Sigmoid colon (tissue), 7 donors: ENCODE results near the gene PIP5K1C. TPM values are rescaled to one million over a fixed set of nuclear protein-coding genes. Genes with fewer than 3 reads are reported as not detected.

Experiments used
- DNase-seq: peaks from one replicate; pipeline ENCODE4 v3.0.0-alpha.2; 2019
- H3K27ac ChIP-seq, 4 donors: fragments of 200-600 bp; sonication (generic); one replicate each; pipeline ENCODE4 v1.5.1; 2016 to 2019; ENCODE audit warnings: mild to moderate bottlenecking in 1 of 4
- H3K27me3 ChIP-seq, 3 donors: fragments of 200-600 bp; sonication (generic); one replicate each; pipeline ENCODE4 v1.5.1; 2019; ENCODE audit warnings: mild to moderate bottlenecking in 1 of 3
- H3K36me3 ChIP-seq, 4 donors: fragments of 200-600 bp; sonication (generic); one replicate each; pipeline ENCODE4 v1.5.1; 2016 to 2019
- H3K4me1 ChIP-seq, 4 donors: fragments of 200-600 bp; sonication (generic); one replicate each; pipeline ENCODE4 v1.5.1; 2017 to 2019
- H3K4me3 ChIP-seq, 4 donors: fragments of 200-600 bp; sonication (generic); one replicate each; pipeline ENCODE4 v1.5.1; 2017 to 2019; ENCODE audit warnings: mild to moderate bottlenecking in 2 of 4, moderate library complexity in 1 of 4
- H3K9me3 ChIP-seq, 4 donors: fragments of 200-600 bp in 3 of 4; sonication (generic) in 3 of 4; one replicate each; pipeline versions ENCODE4 v1.5.1 to v1.6.1; 2013 to 2019
- EP300 ChIP-seq, 4 donors: sonication (generic); formaldehyde crosslinking; IDR thresholded peaks; one replicate each; pipeline ENCODE4 v1.6.1; 2017; ENCODE audit warnings: antibody characterized with exemption in 4 of 4
- POLR2A ChIP-seq, 2 donors: fragments of 450-650 bp; IDR thresholded peaks; one replicate each; pipeline ENCODE4 v1.6.1; 2016; ENCODE audit warnings: antibody characterized with exemption in 2 of 2, mild to moderate bottlenecking in 2 of 2, moderate library complexity in 2 of 2
- POLR2AphosphoS5 ChIP-seq, 4 donors: sonication (generic); formaldehyde crosslinking; IDR thresholded peaks; one replicate each; pipeline ENCODE4 v1.6.1; 2017; ENCODE audit warnings: antibody characterized with exemption in 4 of 4
- WGBS, 2 donors: extraction: QIAGEN DNeasy Blood & Tissue Kit; methylation state at CpG; one replicate each; pipeline ENCODE4 v1.1.7; 2013; 5-methylcytosine and 5-hydroxymethylcytosine counted together
- intact Hi-C: fragments of 100-400 bp; cut with DNase I; formaldehyde crosslinking; loops from one replicate; pipeline ENCODE4 v1.15.1; 2023
- polyA plus RNA-seq, 3 donors: library from polyadenylated mRNA; stranded (reverse); fragments of 200-250 nt; gene quantifications; one replicate each; pipeline ENCODE4 v1.2.3, GENCODE V29; 2013
- total RNA-seq, 4 donors: library from RNA; depleted of rRNA; stranded (reverse); fragments of >200 nt; gene quantifications; one replicate each; pipeline ENCODE4 v1.1.0, GENCODE V29; 2016
- TF ChIP-seq, protein P1 (sequence below), 4 experiments: fragments of 450-650 bp in 3 of 4; fragments of 200-600 bp in 1 of 4; IDR thresholded peaks; one replicate each; pipeline ENCODE4 v1.5.1; 2016 to 2019; ENCODE audit warnings: antibody characterized with exemption in 4 of 4, mild to moderate bottlenecking in 3 of 4, moderate library complexity in 2 of 4
- donor health status: healthy with polysubstance abuse.
- donor health status: Bipolar disorder and iron deficiency.
- donor health status: healthy.

PIP5K1C gene
- total and polyA plus RNA-seq, 7 donors, result 7.8 to 68.7 (median 27.8) TPM

DNA sequence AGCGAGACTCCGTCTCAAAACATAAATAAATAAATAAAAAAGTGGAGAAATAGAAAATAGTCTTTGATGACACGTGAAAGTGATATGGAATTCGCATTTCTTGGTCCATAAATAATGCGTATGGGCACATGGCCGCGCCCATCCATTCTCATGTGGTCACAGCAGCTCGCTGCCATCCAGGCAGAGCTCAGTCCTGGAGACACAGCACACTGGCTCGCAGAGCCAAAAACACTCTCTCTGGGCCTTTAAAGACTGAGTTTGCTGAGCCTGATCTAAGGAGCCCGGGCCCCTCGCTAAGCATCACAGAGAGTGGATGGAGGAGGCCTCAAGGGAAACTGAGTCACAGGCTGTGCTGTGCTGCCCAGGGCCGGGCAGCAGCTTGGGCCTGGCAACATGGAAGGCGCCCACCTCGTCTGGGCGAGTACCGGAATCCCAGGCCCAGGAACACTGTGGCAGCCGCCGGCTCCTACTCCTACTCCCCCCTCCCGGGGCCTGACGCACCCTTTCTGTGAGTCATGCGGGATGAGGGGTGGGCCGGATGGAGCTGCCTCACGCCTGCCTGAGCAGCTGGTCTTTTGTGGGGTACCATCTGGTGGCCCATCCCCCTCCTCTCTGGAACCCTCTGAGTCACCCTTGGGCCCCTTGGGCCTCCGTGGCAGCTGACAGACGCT, 44.7 kb downstream of the PIP5K1C start:
- peak in 3 of 4 donors; percentile 7 to 27 (median 14) for TF ChIP-seq POLR2AphosphoS5 (IDR thresholded peaks at IDR 0.05)
- TF ChIP-seq, protein P1, sequence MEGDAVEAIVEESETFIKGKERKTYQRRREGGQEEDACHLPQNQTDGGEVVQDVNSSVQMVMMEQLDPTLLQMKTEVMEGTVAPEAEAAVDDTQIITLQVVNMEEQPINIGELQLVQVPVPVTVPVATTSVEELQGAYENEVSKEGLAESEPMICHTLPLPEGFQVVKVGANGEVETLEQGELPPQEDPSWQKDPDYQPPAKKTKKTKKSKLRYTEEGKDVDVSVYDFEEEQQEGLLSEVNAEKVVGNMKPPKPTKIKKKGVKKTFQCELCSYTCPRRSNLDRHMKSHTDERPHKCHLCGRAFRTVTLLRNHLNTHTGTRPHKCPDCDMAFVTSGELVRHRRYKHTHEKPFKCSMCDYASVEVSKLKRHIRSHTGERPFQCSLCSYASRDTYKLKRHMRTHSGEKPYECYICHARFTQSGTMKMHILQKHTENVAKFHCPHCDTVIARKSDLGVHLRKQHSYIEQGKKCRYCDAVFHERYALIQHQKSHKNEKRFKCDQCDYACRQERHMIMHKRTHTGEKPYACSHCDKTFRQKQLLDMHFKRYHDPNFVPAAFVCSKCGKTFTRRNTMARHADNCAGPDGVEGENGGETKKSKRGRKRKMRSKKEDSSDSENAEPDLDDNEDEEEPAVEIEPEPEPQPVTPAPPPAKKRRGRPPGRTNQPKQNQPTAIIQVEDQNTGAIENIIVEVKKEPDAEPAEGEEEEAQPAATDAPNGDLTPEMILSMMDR (IDR thresholded peaks at IDR 0.05), result no peak
- TF ChIP-seq EP300 (IDR thresholded peaks at IDR 0.05), result no peak
- TF ChIP-seq POLR2A (IDR thresholded peaks at IDR 0.05), result no peak
- no peaks in the 10 kb centered on the region for H3K4me1 ChIP-seq
- intact Hi-C loops, result no loop called here
- no peak overlapping the region for H3K4me3 ChIP-seq
- peak overlapping the region; percentile 12 to 57 (median 34) for H3K27ac ChIP-seq
- DNase-seq, result no peak
- H3K27me3 ChIP-seq, result no peaks in the 10 kb centered on the region
- H3K36me3 ChIP-seq, result peaks cover 59 to 97% (median 81%) of the 10 kb centered on the region in 4 donors
- 84 to 91% methylated on average over 25 of the region's 25 CpGs for WGBS, 2 donors
- H3K9me3 ChIP-seq, result no peaks in the 10 kb centered on the region

DNA sequence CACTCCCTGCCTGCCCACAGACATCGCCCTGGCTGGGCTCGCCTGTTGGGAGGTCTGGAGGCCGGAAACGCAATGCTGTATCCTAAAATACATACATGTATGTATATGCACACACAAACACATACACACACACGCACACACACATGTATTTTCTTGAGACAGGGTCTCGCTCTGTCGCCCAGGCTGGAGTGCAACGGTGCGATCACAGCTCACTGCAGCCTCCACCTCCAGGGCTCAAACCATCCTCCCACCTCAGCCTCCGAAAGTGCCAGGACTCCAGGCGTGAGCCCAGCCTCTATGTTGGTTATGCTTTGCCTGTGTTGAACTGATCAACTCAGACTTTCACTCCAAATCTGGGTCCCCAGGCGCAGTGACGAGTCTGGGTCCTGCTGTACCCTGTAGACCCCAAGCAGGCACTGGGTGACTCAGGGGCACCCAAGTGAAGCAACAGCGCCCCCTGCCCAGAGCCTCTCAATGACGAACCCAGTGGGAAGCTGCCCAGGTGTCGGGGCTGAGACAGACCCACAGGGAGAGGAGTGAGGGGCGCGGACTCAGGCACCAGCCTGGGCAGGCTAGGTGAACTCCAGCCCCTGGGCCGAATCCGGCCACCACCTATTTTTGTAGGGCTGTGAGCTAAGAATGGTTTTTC, 46.3 kb downstream of the PIP5K1C start:
- no peaks in the 10 kb centered on the region for H3K4me1 ChIP-seq
- H3K4me3 ChIP-seq, result no peak overlapping the region
- H3K27ac ChIP-seq, result no peak overlapping the region
- peaks cover 62 to 91% (median 73%) of the 10 kb centered on the region in 4 donors for H3K36me3 ChIP-seq
- 95 to 96% methylated on average over 20 of the region's 20 CpGs for WGBS, 2 donors
- TF ChIP-seq EP300 (IDR thresholded peaks at IDR 0.05) (no peak), POLR2A (IDR thresholded peaks at IDR 0.05) (no peak), POLR2AphosphoS5 (IDR thresholded peaks at IDR 0.05) (no peak)
- TF ChIP-seq, protein P1 (IDR thresholded peaks at IDR 0.05), result no peak
- no peaks in the 10 kb centered on the region for H3K27me3 ChIP-seq
- intact Hi-C loops, result no loop called here
- no peaks in the 10 kb centered on the region for H3K9me3 ChIP-seq
- DNase-seq, result no peak

DNA sequence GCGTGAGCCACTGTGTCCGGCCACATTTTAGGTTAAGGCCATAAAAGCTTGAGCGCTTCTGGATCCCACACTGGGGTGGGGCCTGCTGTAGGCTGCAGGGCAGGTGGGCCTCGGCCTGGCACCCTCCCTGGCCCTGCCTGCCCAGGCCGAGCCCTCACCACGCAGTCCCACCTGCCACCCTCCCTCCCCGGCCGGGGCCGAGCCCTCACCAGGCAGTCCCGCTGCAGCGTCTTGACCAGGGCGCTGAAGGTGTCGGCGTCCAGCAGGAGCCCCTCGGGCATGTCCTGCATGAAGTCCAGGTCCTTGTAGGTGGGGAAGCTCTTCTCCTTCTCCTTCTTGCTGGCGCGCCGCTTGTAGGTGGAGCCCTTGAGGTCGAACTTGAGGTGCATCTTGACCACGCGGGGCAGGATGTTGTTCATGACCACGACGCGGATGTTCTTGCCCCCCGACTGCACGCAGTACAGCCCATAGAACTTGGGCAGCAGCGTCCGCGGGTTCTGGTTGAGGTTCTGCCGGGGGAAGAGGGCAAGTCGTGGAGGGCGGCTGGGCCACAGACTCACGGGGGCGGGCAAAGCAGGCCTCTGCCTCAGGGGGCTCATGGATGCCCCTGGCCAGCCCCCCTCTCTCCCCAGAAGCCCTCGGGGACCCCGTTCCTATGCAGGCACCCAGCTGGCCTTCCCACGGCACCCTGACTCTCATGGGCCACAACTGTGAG, 47.0 kb downstream of the PIP5K1C start:
- Histone ChIP-seq H3K36me3 (peaks cover 54 to 89% (median 68%) of the 10 kb centered on the region in 4 donors), H3K27ac (no peak overlapping the region), H3K4me3 (no peak overlapping the region), H3K27me3 (no peaks in the 10 kb centered on the region), H3K9me3 (no peaks in the 10 kb centered on the region), H3K4me1 (no peaks in the 10 kb centered on the region)
- no peak for DNase-seq
- TF ChIP-seq EP300 (IDR thresholded peaks at IDR 0.05), result no peak
- TF ChIP-seq POLR2A (IDR thresholded peaks at IDR 0.05), result no peak
- TF ChIP-seq, protein P1 (IDR thresholded peaks at IDR 0.05), result no peak
- TF ChIP-seq POLR2AphosphoS5 (IDR thresholded peaks at IDR 0.05), result no peak
- 88 to 96% methylated on average over 37 of the region's 37 CpGs for WGBS, 2 donors
- intact Hi-C loops, result no loop called here

DNA sequence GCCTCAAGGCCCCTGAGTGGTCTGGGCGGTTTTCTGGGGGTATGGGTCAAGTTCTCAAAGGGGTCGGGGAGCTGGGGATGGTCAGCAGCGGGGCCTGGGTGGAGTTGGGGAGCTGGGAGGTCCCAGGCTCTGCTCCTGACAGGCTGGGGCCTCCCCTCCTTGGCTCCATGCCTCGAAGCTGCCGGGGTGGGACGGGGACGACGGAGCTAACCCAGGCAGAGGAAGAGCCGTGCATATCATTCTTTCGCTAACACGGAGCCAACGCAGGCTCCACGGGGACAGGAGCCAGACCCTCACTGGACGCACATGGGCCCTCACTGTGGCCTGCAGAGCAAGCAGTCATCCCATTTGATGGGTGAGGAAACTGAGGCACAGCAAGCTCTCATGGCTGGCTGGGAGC, 47.8 kb downstream of the PIP5K1C start:
- Histone ChIP-seq H3K4me3 (no peak overlapping the region), H3K4me1 (no peaks in the 10 kb centered on the region), H3K27ac (no peak overlapping the region), H3K36me3 (peaks cover 51 to 89% (median 66%) of the 10 kb centered on the region in 4 donors), H3K27me3 (no peaks in the 10 kb centered on the region), H3K9me3 (no peaks in the 10 kb centered on the region)
- 96 to 98% methylated on average over 14 of the region's 14 CpGs for WGBS, 2 donors
- TF ChIP-seq POLR2A (IDR thresholded peaks at IDR 0.05) (no peak), EP300 (IDR thresholded peaks at IDR 0.05) (no peak), POLR2AphosphoS5 (IDR thresholded peaks at IDR 0.05) (no peak)
- DNase-seq, result no peak
- intact Hi-C loops, result no loop called here

DNA sequence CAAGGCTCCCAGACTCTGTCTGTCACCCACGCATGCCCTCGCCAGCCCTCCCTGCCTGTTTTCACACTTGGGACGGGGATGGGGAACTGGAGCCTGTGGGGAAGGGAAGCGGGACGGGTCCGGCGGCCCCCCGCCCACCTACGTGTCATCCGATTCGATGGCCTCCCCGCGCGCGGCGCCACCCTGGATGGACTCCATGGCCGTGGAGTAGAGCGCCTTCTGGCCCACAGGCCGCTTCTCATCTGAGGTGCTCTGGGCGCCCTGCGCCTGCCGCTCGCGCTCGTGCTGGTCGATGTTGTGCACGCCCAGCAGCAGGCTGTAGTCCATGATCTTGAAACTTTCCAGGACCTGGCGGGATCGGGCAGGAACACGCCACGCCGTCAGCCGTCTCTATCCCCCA, 48.6 kb downstream of the PIP5K1C start:
- Histone ChIP-seq H3K27ac (no peak overlapping the region), H3K36me3 (peaks cover 47 to 89% (median 64%) of the 10 kb centered on the region in 4 donors), H3K4me3 (no peak overlapping the region), H3K4me1 (no peaks in the 10 kb centered on the region), H3K27me3 (no peaks in the 10 kb centered on the region), H3K9me3 (no peaks in the 10 kb centered on the region)
- intact Hi-C loops, result no loop called here
- DNase-seq, result no peak
- no peak for TF ChIP-seq EP300 (IDR thresholded peaks at IDR 0.05)
- TF ChIP-seq POLR2A (IDR thresholded peaks at IDR 0.05), result no peak
- TF ChIP-seq, protein P1 (IDR thresholded peaks at IDR 0.05), result no peak
- TF ChIP-seq POLR2AphosphoS5 (IDR thresholded peaks at IDR 0.05), result no peak
- WGBS, 2 donors, result 98% methylated on average over 33 of the region's 33 CpGs
